T1000 (cell line): ENCODE results near the gene YIPF1.
"Not testable (repeated sequence)": the region's sequence is repeated elsewhere in the genome, so short reads cannot be mapped to it uniquely, and the experiment has no call there.

Experiments used
- DNase-seq: peaks from one replicate; lab custom pipeline; 2025; ENCODE audit warnings: mixed read lengths; lab: John Stamatoyannopoulos, UW

YIPF1 gene

GRCh38 chr1:53894644-53895043 lies 5.0 kb upstream of the YIPF1 start:
- no peak for DNase-seq

GRCh38 chr1:53893999-53894636 lies 4.5 kb upstream of the YIPF1 start, which contains the start of gene DIO1:
DIO1 (plus strand) TSS chr1:53894187; CDS start chr1:53894211, 24 bp downstream.
- no peak for DNase-seq

- no peak for DNase-seq
Measured at GRCh38 chr1:53892911-53893310, 3.3 kb upstream of the YIPF1 start.

DNA sequence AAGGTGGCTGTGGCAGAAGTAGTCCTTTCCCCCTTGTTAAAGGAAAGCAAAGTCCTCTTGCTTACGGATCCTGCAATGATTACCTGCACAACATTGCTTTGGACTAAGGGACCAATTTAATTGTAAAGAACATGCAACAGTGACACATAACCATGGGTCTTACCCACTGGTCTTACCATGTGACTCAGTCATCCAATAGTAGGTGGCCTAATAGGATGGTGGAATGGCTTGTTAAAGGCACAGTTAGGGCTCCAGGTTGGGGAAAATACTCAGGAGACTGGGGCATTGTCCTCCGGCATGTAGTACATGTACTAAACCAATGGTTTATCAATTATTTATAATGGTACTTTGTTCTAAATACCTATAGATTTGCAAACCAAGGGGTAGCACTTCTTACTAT lies 2.1 kb upstream of the YIPF1 start:
- no peak for DNase-seq

DNA sequence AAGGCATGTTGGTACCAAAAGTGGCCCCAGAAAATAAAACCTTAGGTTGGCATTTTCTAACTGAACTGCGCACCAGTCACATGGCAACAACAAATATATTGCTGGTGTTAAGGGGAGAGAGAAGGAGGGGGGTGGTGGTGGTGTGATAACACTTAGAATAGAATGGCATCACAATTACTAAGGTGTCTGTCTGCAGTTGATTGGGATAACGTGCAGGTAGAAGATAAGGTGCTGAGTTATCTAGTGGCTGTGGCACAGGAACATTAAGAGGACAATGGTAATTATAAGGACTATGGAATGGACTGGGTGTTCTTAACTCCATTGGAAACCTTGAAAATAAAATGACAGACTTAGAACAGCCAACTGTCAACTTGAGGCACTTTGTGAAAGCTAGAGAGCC lies 1.4 kb upstream of the YIPF1 start:
- no peak for DNase-seq

GRCh38 chr1:53890522-53890941 lies 935 bp upstream of the YIPF1 start:
- no peak for DNase-seq

GRCh38 chr1:53888681-53889080 lies 916 bp downstream of the YIPF1 start:
- no peak for DNase-seq

DNA sequence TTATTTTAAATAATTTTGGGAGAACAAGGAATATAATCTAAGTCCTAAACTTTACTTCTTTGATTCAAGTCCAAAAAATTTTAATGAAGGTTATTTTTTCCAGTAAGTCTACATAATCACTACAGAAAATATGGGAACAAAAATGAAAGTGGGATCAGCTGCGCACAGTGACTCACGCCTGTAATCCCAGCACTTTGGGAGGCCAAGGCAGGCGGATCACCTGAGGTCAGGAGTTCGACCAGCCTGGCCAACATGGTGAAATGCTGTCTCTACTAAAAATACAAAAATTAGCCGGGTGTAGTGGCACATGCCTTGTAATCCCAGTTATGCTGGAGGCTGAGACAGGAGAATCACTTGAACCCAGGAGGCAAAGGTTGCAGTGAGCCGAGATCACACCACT lies 6.0 kb downstream of the YIPF1 start:
- not testable (repeated sequence) for DNase-seq

DNA sequence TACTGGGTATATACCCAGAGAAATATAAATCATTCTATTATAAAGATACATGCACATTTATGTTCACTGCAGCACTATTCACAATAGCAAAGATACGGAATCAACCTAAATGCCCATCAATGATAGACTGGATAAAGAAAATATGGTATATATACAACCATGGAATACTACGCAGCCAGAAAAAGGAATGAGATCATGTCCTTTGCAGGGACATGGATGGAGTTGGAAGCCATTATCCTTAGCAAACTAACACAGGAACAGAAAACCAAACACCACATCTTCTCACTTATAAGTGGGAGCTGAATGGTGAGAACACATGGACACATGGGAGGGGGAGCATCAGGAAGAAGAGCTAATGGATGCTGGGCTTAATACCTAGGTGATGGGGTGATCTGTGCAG lies 7.7 kb downstream of the YIPF1 start:
- DNase-seq: not testable (repeated sequence)

DNA sequence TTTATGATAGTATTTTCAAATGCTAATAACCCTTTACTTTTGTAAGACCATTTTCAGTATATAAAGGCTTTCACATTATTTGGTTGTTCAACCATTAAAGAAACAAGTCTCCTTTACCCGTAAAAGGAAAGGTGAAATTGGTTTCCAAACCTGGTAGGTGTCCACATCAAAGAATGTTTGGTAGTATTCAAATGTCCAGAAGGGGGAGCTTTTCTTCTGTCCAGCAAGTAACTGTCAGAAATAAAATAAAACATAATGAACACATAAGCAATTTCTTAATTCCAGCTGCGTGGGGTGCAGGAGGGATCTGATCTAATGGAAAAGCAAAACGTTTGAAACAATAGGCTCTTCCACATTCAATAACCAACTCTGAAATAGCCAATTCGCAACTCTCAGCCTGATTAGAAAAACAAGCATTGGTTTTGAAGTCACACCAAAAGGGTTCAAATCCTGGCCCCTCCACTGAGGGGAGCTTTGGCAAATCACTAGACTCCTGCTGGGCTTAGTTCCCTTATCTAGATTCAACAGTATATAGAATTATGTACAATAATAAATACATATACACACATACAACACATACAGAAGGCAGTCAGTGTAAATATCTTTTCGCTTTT lies 11.0 kb downstream of the YIPF1 start:
- DNase-seq: no peak

DNA sequence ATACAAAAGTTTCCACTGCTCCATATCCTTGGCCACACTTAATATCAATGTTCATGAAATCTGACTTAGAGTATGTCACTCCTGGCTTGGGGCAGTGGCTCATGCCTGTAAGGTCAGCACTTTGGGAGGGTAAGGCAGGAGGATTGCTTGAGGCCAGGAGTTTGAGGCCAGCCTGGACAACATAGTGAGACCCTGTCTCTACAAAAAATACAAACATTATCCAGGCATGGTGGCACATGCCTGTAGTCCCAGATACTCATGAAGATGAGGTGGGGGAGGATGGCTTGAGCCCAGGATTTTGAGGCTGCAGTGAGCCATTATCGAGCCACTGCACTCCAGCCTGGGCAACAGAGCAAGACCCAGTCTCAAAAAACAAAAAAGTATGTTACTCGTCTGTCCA lies 14.4 kb downstream of the YIPF1 start:
- not testable (repeated sequence) for DNase-seq

DNA sequence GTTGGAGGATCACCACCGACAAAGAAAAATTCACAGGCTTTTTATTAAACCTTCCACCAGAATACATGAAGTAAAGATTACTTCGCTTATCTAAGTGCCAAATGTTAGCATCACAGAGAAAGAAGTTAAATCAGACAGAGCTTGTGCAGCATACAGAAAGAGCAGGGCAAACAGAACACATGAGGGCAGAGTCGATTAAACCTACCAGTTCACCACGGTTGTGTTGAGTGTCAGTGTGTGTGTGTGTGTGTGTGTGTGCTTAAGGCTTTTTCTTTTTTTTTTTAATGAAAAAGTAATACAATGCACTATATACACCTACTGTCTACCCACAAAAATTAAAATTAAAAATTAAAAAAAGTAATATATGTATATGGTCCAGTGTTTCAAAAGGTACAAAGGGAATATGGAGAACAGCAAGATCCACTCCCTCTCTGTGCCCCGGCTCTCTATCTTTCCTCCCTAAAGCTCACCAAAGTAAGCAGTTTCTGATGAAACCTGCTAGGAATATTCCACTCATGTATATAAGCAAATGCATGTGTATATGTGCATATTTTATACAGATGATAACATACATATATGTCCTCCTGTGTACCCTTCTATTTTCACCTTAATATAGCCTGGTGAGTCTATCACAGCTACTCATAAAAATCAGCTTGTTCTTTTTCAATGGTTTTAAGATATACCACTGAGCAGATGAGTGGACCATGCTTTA lies 17.7 kb downstream of the YIPF1 start:
- no peak for DNase-seq

DNA sequence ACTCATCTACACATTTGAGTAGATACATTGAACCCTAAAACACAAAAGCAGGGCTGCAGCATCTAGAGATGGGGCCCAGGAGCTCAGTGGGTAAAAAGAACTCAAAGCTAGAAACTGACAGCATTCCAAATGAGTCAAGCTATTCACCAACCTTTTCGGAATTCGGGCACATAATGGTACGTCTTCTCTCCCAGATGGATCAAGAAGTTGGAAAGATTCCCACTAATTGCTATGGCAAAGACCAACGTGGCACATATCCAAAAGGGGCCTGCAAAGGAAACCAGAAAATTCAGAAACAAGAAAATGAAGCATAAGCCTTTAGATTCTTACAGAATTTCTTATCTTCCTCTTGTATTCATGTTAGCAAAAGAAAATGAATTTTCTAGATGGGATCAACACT lies 18.4 kb downstream of the YIPF1 start:
- DNase-seq: no peak

DNA sequence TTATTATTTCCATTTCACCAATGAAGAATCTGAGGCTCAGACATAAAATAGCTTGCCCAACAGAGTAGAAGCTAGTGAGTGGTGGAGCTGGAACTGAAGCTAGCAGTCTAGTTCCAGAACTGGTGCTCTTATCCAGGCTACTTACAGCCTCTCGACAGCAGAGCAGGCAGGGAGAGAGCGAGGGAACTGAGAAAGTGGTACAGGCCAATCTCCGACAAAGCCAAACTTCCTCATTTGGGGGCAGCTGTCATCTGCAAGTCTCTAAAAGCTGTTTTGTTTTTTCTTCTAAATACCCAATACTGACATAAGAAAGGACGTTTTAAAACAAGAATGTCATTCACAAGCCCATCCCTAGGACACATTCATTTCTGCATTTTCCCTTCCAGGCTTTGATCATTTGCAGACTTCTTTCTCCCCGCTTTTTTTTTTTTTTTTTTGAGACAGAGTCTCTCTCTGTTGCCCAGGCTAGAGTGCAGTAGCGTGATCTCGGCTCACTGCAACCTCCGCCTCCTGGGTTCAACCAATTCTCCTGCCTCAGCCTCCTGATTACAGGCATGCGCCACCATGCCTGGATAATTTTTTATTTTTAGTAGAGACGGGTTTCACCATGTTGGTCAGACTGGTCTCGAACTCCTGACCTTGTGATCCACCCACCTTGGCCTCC lies 20.0 kb downstream of the YIPF1 start:
- no peak for DNase-seq

- DNase-seq: no peak
Measured at GRCh38 chr1:53868565-53868964, 21.0 kb downstream of the YIPF1 start.

- DNase-seq: no peak
Measured at GRCh38 chr1:53862507-53862906, 27.1 kb downstream of the YIPF1 start.

DNA sequence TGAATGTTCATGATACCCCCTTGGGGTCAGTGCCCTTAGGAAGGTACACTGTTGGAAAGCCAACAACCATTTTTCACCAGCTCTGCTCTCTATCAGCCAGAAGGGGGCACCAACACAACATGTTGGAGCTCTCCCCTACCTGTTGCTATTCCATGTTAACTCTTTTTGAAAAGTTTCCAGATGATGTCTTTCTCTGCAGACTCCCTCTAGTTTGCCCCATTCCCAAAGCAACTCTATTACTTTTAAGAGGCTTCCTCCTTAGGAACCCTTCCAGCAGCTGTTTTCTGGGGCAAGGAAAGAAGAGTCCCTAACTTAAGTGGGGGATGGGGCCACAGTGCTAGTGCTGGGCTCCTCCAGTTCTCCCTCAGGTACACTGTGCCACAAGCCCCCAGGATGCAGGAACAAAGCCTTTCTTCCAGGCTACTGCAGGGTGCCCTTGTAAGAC lies 28.6 kb downstream of the YIPF1 start:
- no peak for DNase-seq

DNA sequence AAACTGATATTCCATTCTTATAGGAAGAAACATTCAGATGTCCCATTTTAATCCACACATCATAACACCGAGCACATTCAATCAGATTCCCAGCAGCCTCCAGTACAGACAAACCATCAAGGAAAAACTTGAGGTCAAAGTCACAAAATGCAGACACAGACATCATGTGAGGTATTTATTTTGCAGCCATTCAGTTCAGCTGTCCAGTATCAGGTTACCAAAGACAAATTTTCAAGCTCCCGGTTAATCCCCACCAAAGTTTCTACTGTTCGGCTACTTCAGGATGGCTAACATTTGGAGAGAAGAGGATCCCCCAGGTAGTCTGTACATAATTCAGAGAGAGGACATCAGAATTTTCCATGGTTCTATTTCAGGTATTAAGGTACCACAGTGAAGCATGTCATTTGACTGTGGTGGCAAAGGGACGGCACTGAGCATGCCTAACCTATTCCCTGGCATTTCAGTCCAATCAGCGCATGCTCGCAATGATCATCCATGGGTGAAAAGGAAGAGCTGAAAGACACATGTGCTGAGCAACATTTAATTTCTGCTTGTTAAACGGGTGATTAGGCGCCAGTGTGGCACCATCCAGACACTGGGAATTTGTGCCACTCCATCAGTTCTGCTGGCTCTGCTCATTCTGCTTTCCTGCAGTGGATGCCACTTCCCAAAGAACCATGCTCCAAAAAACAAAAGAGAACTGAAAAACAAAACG lies 37.9 kb downstream of the YIPF1 start:
- DNase-seq: no peak

DNA sequence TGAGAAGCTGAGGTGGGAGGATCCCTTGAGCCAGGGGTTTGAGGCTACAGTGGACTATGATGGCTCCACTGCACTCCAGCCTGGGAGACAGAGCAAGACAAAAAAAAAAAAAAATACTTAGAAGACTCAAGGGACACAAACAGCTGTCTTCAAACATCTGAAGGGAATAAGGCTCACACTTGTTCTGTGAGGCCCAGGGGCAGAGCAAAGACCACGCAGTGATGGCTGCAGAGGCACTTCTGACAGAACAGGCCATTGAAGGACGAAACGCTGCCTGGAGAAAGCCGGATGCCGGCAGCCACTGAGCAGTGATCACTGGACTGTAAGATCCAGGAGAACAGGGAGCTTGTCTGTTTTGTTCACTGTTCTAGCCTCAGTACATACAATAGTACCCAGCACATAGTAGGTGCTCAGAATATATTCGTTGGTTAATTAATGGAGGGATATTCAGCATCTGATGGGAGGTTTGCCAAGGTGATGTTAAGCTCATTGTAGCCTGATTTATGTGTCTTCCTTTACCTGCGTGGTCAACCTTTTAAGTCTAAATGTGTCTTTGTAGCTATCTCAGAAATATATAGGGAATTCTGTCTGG lies 39.4 kb downstream of the YIPF1 start:
- no peak for DNase-seq

DNA sequence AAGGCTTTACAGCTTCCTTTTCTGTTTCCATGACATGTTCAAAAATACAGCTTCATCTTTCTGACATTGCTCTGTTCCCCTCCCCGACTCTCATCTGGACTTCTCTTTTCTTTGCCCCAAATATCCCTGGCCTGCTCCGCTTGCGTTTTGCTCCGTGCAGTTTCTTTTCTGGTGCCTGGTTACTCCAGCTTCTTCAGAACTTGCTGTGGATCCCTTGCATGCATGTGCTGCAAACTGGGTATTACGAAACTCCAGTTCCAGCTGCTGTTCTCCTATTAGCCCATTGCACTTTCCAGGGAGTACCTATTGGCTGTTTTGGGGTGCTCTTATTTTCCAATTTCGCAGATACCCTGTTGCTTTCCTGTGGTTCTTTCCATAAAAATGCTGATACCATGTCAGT lies 41.6 kb downstream of the YIPF1 start:
- no peak for DNase-seq

- DNase-seq: no peak
Measured at GRCh38 chr1:53842347-53842746, 47.2 kb downstream of the YIPF1 start.

GRCh38 chr1:53838654-53838974 lies 51.0 kb downstream of the YIPF1 start:
- DNase-seq: no peak
